Upper lobe of right lung (tissue), 1 donor: Measurements from ENCODE around the gene SKIL. TPM values are rescaled to one million over a fixed set of nuclear protein-coding genes. Genes with fewer than 3 reads are reported as not detected.

ENCODE experiments used
- ATAC-seq: fragments of 200-7000 bp; cut with Tn5 transposase; one replicate; pipeline ENCODE4 v1.9.1; 2020; ENCODE audit warnings: mild to moderate bottlenecking, moderate library complexity
- DNase-seq: peaks from one replicate; pipeline ENCODE4 v3.0.0-alpha.2; 2020
- H3K27ac ChIP-seq: fragments of 200-600 bp; one replicate; pipeline ENCODE4 v1.8.0; 2022
- H3K27me3 ChIP-seq: fragments of 200-600 bp; one replicate; pipeline ENCODE4 v1.8.0; 2022; ENCODE audit warnings: mild to moderate bottlenecking
- H3K36me3 ChIP-seq: fragments of 200-600 bp; one replicate; pipeline ENCODE4 v1.8.0; 2022
- H3K4me1 ChIP-seq: fragments of 200-600 bp; one replicate; pipeline ENCODE4 v1.8.0; 2022
- H3K4me3 ChIP-seq: fragments of 200-600 bp; one replicate; pipeline ENCODE4 v1.8.0; 2022; ENCODE audit warnings: mild to moderate bottlenecking
- H3K9me3 ChIP-seq: fragments of 200-600 bp; one replicate; pipeline ENCODE4 v1.8.0; 2022
- intact Hi-C: fragments of 100-400 bp; cut with DNase I; formaldehyde crosslinking; loops from one replicate; pipeline ENCODE4 v1.11.0; 2022
- total RNA-seq: library from RNA; stranded (reverse); fragmentation: NEBNext Ultra II Directional; extraction: Animal tissue kit (Norgen Biotek cat#: 25700); gene quantifications from one replicate; pipeline ENCODE4 v1.2.1, GENCODE V29; 2021
- TF ChIP-seq, protein P1 (sequence below): fragments of 200-600 bp; IDR thresholded peaks from one replicate; pipeline ENCODE4 v1.8.0; 2022; ENCODE audit warnings: antibody characterized with exemption
- donor health status: DM: no; HTN: yes; CAD: no; lungs with severe emphysema.

The SKIL gene
- total RNA-seq, 1 donor from 2014 or later = 89.4 TPM

DNA sequence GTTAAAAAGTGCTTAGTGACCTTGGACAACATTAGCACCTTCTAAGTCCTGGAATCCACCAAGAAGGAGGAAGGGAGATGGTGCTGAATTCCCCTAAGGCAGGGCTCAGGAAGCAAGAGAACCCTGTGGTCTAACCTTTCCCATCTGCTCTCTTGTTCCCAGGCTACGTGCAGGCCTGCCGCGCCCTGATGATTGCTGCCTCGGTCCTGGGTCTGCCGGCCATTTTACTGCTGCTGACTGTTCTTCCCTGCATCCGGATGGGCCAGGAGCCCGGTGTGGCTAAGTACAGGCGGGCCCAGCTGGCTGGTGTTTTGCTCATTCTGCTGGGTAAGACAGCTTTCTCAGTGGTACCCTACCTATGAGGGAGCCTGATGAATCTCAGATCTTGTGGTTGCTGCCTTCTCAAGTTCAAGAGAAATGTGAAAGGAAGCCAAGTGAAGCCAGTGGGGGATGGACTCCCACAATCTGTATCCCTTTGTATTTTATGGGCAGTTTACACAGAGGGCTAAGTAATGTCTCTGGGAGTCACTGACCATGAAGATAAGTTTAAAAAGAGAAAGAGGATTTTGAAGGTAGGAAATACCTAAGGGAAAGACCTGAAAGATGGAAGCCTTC is 65.6 kb downstream of the SKIL start:
- Histone ChIP-seq H3K27me3 (peaks cover 13% of the 10 kb centered on the region), H3K27ac (no peak overlapping the region), H3K9me3 (no peaks in the 10 kb centered on the region), H3K36me3 (no peaks in the 10 kb centered on the region), H3K4me1 (peaks cover 14% of the 10 kb centered on the region), H3K4me3 (no peak overlapping the region)
- DNase-seq (no peak), ATAC-seq (no peak)
- TF ChIP-seq, protein P1, sequence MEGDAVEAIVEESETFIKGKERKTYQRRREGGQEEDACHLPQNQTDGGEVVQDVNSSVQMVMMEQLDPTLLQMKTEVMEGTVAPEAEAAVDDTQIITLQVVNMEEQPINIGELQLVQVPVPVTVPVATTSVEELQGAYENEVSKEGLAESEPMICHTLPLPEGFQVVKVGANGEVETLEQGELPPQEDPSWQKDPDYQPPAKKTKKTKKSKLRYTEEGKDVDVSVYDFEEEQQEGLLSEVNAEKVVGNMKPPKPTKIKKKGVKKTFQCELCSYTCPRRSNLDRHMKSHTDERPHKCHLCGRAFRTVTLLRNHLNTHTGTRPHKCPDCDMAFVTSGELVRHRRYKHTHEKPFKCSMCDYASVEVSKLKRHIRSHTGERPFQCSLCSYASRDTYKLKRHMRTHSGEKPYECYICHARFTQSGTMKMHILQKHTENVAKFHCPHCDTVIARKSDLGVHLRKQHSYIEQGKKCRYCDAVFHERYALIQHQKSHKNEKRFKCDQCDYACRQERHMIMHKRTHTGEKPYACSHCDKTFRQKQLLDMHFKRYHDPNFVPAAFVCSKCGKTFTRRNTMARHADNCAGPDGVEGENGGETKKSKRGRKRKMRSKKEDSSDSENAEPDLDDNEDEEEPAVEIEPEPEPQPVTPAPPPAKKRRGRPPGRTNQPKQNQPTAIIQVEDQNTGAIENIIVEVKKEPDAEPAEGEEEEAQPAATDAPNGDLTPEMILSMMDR = no peak
- intact Hi-C loops = no loop called here

- TF ChIP-seq, protein P1 = no peak
- Histone ChIP-seq H3K4me3 (no peak overlapping the region), H3K36me3 (no peaks in the 10 kb centered on the region), H3K27me3 (no peaks in the 10 kb centered on the region), H3K9me3 (no peaks in the 10 kb centered on the region), H3K4me1 (peaks cover 2% of the 10 kb centered on the region), H3K27ac (no peak overlapping the region)
- DNase-seq (no peak), ATAC-seq (no peak)
- intact Hi-C loops = no loop called here
Measured at GRCh38 chr3:170424879-170425278, 67.4 kb downstream of the SKIL start.

DNA sequence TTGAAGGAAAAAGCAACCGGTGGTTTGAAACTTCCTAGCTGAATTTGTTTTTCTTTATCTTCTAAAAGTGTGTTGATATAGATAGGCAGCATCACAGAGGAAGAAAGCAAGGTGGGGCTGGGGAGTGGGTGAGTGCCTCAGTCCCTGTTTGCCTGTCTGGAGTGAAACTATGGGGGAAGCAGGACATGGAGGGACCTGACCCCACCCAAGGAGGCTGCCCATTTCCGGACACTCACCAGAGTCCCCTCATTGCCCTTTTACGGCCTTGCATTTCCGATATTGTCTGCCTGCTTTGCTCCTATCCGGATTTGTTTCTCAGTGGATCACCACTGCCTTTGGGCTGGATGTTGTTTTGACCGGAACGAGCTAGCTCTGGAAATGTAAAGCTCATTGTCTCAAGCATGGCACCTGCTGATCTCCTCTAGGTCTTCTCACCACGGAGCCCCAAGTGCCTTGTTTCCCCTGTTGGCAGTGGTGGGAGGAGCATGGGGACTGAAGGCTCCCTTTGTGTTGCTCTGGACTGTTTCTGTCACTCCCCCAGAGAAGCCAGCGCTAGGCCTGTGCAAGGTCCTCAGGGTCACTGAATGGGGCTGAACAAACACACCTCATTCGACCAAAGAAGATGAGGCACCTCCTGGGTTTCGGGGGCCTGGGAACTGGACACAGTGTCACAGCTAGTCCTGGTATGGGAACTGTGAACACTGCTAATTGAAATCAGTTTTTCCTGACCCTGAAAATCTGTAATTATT is 68.2 kb downstream of the SKIL start:
- Histone ChIP-seq H3K27ac (no peak overlapping the region), H3K4me3 (no peak overlapping the region)
- ATAC-seq = no peak

DNA sequence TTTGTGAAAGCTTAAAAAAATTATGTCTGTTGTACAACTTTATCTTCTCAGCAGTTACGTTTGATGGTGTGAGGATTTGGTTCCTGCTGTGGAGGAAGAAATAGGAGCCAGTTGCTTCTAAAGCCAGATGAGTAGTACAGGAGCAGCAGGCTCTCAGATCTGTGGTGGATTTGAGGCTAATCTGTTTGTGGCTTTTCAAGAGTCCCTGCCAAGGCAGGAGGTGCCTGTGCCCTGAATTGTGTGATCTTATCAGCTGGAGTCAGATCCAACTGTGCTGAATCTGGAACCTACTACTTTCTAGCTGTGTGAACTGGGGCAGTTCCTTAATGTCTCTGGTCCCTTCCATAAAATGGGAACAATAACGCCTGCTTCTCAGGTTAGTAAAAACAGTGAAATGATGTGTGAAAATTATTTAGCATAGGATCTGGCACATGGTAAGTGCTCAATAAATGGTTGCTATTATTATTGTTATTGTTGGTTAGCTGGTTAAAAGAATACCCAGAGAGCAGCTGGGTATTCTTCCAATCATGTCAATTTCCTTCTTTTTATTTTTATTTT is 68.8 kb downstream of the SKIL start:
- TF ChIP-seq, protein P1 = no peak
- Histone ChIP-seq H3K27me3 (no peaks in the 10 kb centered on the region), H3K27ac (no peak overlapping the region), H3K4me1 (no peaks in the 10 kb centered on the region), H3K4me3 (no peak overlapping the region), H3K9me3 (no peaks in the 10 kb centered on the region), H3K36me3 (no peaks in the 10 kb centered on the region)
- ATAC-seq = no peak
- no peak for DNase-seq
- intact Hi-C loops = no loop called here

More for the DNA sequence above, 68.2 kb downstream of the SKIL start:
- no peaks in the 10 kb centered on the region for H3K4me1 ChIP-seq
- H3K36me3 ChIP-seq = no peaks in the 10 kb centered on the region
- intact Hi-C loops = no loop called here
- no peaks in the 10 kb centered on the region for H3K9me3 ChIP-seq
- no peaks in the 10 kb centered on the region for H3K27me3 ChIP-seq
- TF ChIP-seq, protein P1 = no peak
- no peak for DNase-seq

DNA sequence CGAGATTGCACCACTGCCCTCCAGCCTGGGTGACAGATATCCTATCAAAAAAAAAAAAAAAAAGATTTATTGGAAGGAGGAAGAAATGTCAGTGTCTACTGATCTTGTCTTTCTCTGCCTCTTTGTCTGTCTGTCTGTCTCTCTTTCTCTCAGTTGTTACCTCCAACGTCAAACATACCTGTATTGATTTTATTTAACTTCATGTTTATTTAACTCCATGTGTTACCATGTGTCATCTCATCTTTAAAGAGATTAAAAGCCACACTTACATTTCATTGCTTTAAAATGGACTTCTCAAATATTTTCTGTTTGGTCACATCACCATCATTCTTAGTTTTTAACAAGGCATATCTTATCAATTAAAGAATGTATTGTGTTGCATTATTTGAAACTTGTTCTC is 70.6 kb downstream of the SKIL start:
- H3K9me3 ChIP-seq = no peaks in the 10 kb centered on the region
- no peaks in the 10 kb centered on the region for H3K36me3 ChIP-seq
- H3K27me3 ChIP-seq = no peaks in the 10 kb centered on the region
- ATAC-seq = no peak
- no peaks in the 10 kb centered on the region for H3K4me1 ChIP-seq
- intact Hi-C loops = no loop called here
- no peak for DNase-seq
- H3K27ac ChIP-seq = no peak overlapping the region
- TF ChIP-seq, protein P1 = no peak
- H3K4me3 ChIP-seq = no peak overlapping the region
